HepG2 (cell line): ENCODE measurements around the gene NYAP1. TPM values are rescaled to one million over a fixed set of nuclear protein-coding genes. Genes with fewer than 3 reads are reported as not detected.
A peak's percentile ranks its signal among the peaks of the same experiment; 100 is the strongest.

Source experiments
- AKAP8 ChIP-seq: sonication (generic); formaldehyde crosslinking; IDR thresholded peaks from 2 replicates; pipeline ENCODE4 v1.5.1; 2020; ENCODE audit warnings: mild to moderate bottlenecking, missing genetic modification reagents
- EEA1 ChIP-seq: sonication (generic); formaldehyde crosslinking; IDR thresholded peaks from 2 replicates; pipeline ENCODE4 v1.5.1; 2020; ENCODE audit warnings: mild to moderate bottlenecking, missing genetic modification reagents, borderline replicate concordance
- HNRNPH1 ChIP-seq: fragments of 200-400 bp; formaldehyde crosslinking; optimal IDR thresholded peaks from 2 replicates; pipeline ENCODE3; 2017; ENCODE audit warnings: mild to moderate bottlenecking, low read depth, low read length
- IKZF5 ChIP-seq: IDR thresholded peaks from 2 replicates; pipeline ENCODE4 v1.6.1; 2018; ENCODE audit warnings: missing genetic modification reagents, mild to moderate bottlenecking, missing compliant biosample characterization
- MBNL3 ChIP-seq: fragments of 250-450 bp; sonication (Bioruptor Pico); conservative IDR thresholded peaks from 2 replicates; pipeline ENCODE4 v1.8.0; 2022; ENCODE audit warnings: mild to moderate bottlenecking, inconsistent platforms
- MED13 ChIP-seq: sonication (generic); formaldehyde crosslinking; IDR thresholded peaks from 2 replicates; pipeline ENCODE4 v1.5.0; 2020; ENCODE audit warnings: missing genetic modification reagents
- MEF2D ChIP-seq: sonication (generic); formaldehyde crosslinking; IDR thresholded peaks from 2 replicates; pipeline ENCODE4 v1.5.1; 2020; ENCODE audit warnings: mild to moderate bottlenecking, missing genetic modification reagents
- MTF2 ChIP-seq: sonication (generic); formaldehyde crosslinking; IDR thresholded peaks from 2 replicates; pipeline ENCODE4 v1.5.0; 2020; ENCODE audit warnings: missing genetic modification reagents, borderline replicate concordance
- POLR2AphosphoS2 ChIP-seq: IDR thresholded peaks from 2 replicates; pipeline ENCODE4 v1.6.1; 2011; ENCODE audit warnings: low read depth, low read length, improper control_type of control experiment
- PPARG ChIP-seq: conservative IDR thresholded peaks from 2 replicates; pipeline ENCODE4 v1.6.1; 2016; ENCODE audit warnings: missing biosample characterization, missing genetic modification reagents
- RXRA ChIP-seq: sonication (generic); formaldehyde crosslinking; IDR thresholded peaks from 2 replicates; pipeline ENCODE4 v1.5.1; 2020; ENCODE audit warnings: missing genetic modification reagents
- SP4 ChIP-seq: sonication (generic); formaldehyde crosslinking; IDR thresholded peaks from 2 replicates; pipeline ENCODE4 v1.8.1; 2023; ENCODE audit warnings: mild to moderate bottlenecking, missing genetic modification reagents
- TRIM22 ChIP-seq: fragments of 450-650 bp; IDR thresholded peaks from 2 replicates; pipeline ENCODE4 v1.6.1; 2017
- XBP1 ChIP-seq: sonication (generic); formaldehyde crosslinking; IDR thresholded peaks from 2 replicates; pipeline ENCODE4 v1.5.0; 2020; ENCODE audit warnings: missing genetic modification reagents
- ZBTB1 ChIP-seq: sonication (generic); formaldehyde crosslinking; IDR thresholded peaks from 2 replicates; pipeline ENCODE4 v1.4.0; 2020; ENCODE audit warnings: missing genetic modification reagents, borderline replicate concordance
- ZC3H4 ChIP-seq: sonication (generic); formaldehyde crosslinking; IDR thresholded peaks from 2 replicates; pipeline ENCODE4 v1.4.0; 2020; ENCODE audit warnings: missing genetic modification reagents, borderline replicate concordance
- ZKSCAN8 ChIP-seq: IDR thresholded peaks from 2 replicates; pipeline ENCODE4 v1.6.1; 2016; ENCODE audit warnings: borderline replicate concordance, missing genetic modification reagents, missing compliant biosample characterization
- ZNF180 ChIP-seq: sonication (generic); formaldehyde crosslinking; IDR thresholded peaks from 2 replicates; pipeline ENCODE4 v1.4.0; 2020; ENCODE audit warnings: low read depth, missing genetic modification reagents, borderline replicate concordance
- ZNF484 ChIP-seq: sonication (generic); formaldehyde crosslinking; IDR thresholded peaks from 2 replicates; pipeline ENCODE4 v1.5.1; 2020; ENCODE audit warnings: mild to moderate bottlenecking, low read depth, missing genetic modification reagents, borderline replicate concordance
- ZNF761 ChIP-seq: sonication (generic); formaldehyde crosslinking; conservative IDR thresholded peaks from 2 replicates; pipeline ENCODE4 v1.4.0; 2020; ENCODE audit warnings: mild to moderate bottlenecking, missing genetic modification reagents
- ZNF850 ChIP-seq: sonication (generic); formaldehyde crosslinking; conservative IDR thresholded peaks from 2 replicates; pipeline ENCODE4 v1.9.0; 2021; ENCODE audit warnings: mild to moderate bottlenecking, missing genetic modification reagents
- polyA plus RNA-seq, 8 experiments: library from polyadenylated mRNA; depleted of rRNA in 3 of 8; stranded (reverse) in 7 of 8; unstranded in 1 of 8; fragments of >200 nt; fragmentation: Illumina TruSeq in 4 of 8; extraction: Trizol in 4 of 8; gene quantifications; 2 replicates each; pipeline versions ENCODE4 v1.2.1 to v1.2.3, GENCODE V29; 2011 to 2016; ENCODE audit warnings: low read depth in 4 of 8, missing spikeins in 1 of 8, mixed read lengths in 1 of 8; ENCODE audit not compliant: insufficient read depth in 1 of 8
- total RNA-seq, 5 experiments: library from RNA; depleted of rRNA; stranded (reverse); fragments of >200 nt; fragmentation: Illumina TruSeq; extraction: Trizol; gene quantifications; 2 replicates each; pipeline ENCODE4 v1.2.3, GENCODE V29; 2016; ENCODE audit warnings: low read depth in 1 of 5
- TF ChIP-seq, protein P1 (sequence below): sonication (generic); formaldehyde crosslinking; IDR thresholded peaks from 2 replicates; pipeline ENCODE4 v1.8.0; 2022; ENCODE audit warnings: mild to moderate bottlenecking, missing genetic modification reagents
- TF ChIP-seq, protein P2 (sequence below): sonication (generic); formaldehyde crosslinking; IDR thresholded peaks from 2 replicates; pipeline ENCODE4 v1.4.0; 2020; ENCODE audit warnings: missing genetic modification reagents, mild to moderate bottlenecking, borderline replicate concordance
- TF ChIP-seq, protein P3 (sequence below): sonication (generic); formaldehyde crosslinking; conservative IDR thresholded peaks from 2 replicates; pipeline ENCODE4 v1.4.0; 2020; ENCODE audit warnings: missing genetic modification reagents

Gene NYAP1
- total and polyA plus RNA-seq, 2 of the 13 experiments (the other 11 are each of a cell fraction or from before 2014, with no cell fraction given) = 0.15 to 0.46 TPM

GRCh38 chr7:100478958-100479660 is 4.6 kb upstream of the NYAP1 start, which contains the start of gene TSC22D4 (continued):
- TF ChIP-seq POLR2AphosphoS2 = no peak
- TF ChIP-seq HNRNPH1 = no peak
- TF ChIP-seq, protein P1, sequence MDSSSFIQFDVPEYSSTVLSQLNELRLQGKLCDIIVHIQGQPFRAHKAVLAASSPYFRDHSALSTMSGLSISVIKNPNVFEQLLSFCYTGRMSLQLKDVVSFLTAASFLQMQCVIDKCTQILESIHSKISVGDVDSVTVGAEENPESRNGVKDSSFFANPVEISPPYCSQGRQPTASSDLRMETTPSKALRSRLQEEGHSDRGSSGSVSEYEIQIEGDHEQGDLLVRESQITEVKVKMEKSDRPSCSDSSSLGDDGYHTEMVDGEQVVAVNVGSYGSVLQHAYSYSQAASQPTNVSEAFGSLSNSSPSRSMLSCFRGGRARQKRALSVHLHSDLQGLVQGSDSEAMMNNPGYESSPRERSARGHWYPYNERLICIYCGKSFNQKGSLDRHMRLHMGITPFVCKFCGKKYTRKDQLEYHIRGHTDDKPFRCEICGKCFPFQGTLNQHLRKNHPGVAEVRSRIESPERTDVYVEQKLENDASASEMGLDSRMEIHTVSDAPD (CRISPR knock-in tag) = no peak
- no peak for TF ChIP-seq ZKSCAN8 (CRISPR knock-in tag)
- no peak for TF ChIP-seq MEF2D (CRISPR knock-in tag)
- peak; percentile 19; the same call in 1 of the 2 replicates for TF ChIP-seq IKZF5 (CRISPR knock-in tag)
- no peak for TF ChIP-seq MBNL3 (CRISPR knock-in tag)
- TF ChIP-seq ZC3H4 (CRISPR knock-in tag) = no peak
- no peak for TF ChIP-seq PPARG (CRISPR knock-in tag)
- no peak for TF ChIP-seq ZNF850
- no peak; the same call in 1 of the 2 replicates for TF ChIP-seq ZNF761 (CRISPR knock-in tag)
- TF ChIP-seq, protein P2, sequence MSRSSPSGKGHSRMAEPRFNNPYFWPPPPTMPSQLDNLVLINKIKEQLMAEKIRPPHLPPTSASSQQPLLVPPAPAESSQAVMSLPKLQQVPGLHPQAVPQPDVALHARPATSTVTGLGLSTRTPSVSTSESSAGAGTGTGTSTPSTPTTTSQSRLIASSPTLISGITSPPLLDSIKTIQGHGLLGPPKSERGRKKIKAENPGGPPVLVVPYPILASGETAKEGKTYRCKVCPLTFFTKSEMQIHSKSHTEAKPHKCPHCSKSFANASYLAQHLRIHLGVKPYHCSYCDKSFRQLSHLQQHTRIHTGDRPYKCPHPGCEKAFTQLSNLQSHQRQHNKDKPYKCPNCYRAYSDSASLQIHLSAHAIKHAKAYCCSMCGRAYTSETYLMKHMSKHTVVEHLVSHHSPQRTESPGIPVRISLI (CRISPR knock-in tag) = no peak
- TF ChIP-seq, protein P3, sequence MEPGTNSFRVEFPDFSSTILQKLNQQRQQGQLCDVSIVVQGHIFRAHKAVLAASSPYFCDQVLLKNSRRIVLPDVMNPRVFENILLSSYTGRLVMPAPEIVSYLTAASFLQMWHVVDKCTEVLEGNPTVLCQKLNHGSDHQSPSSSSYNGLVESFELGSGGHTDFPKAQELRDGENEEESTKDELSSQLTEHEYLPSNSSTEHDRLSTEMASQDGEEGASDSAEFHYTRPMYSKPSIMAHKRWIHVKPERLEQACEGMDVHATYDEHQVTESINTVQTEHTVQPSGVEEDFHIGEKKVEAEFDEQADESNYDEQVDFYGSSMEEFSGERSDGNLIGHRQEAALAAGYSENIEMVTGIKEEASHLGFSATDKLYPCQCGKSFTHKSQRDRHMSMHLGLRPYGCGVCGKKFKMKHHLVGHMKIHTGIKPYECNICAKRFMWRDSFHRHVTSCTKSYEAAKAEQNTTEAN = no peak
- TF ChIP-seq EEA1 (CRISPR knock-in tag) = no peak
- TF ChIP-seq AKAP8 = no peak; the same call in 1 of the 2 replicates
- no peak for TF ChIP-seq ZBTB1
- TF ChIP-seq ZNF484 = no peak
- TF ChIP-seq SP4 = peak; percentile 70
- TF ChIP-seq ZNF180 (CRISPR knock-in tag) = no peak
- no peak for TF ChIP-seq TRIM22
- no peak for TF ChIP-seq MTF2
- peak; percentile 35; the same call in 1 of the 2 replicates for TF ChIP-seq RXRA (CRISPR knock-in tag)
- TF ChIP-seq MED13 (CRISPR knock-in tag) = no peak
- no peak for TF ChIP-seq XBP1 (CRISPR knock-in tag)
